Measurements from ENCODE around the gene SIPA1L2.

DNA sequence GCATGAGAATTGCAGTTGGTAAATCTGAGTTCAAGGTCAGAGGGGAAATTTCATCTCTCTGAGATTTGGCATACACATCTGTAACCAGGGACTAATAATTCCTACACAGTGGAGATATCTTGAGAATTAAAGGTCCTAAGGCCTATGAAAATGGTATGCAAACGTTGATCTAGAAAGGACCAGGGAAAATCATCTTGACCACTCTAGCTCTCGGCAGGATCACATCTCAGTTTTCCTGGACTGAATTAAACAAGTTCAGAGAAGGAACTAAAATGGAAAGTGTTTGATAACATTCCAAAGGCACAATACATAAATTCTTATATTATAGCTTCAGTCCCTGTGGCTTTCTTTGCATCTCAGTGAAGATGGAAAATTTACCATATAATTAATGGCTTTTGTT lies 28.5 kb upstream of the SIPA1L2 start:
- TF ChIP-seq RAD21 (IDR thresholded peaks at IDR 0.05; ENCODE audit: low read depth) (no peak), POLR2AphosphoS5 (IDR thresholded peaks at IDR 0.05; ENCODE audit: low read depth, low read length) (no peak)
- TF ChIP-seq, protein P1, sequence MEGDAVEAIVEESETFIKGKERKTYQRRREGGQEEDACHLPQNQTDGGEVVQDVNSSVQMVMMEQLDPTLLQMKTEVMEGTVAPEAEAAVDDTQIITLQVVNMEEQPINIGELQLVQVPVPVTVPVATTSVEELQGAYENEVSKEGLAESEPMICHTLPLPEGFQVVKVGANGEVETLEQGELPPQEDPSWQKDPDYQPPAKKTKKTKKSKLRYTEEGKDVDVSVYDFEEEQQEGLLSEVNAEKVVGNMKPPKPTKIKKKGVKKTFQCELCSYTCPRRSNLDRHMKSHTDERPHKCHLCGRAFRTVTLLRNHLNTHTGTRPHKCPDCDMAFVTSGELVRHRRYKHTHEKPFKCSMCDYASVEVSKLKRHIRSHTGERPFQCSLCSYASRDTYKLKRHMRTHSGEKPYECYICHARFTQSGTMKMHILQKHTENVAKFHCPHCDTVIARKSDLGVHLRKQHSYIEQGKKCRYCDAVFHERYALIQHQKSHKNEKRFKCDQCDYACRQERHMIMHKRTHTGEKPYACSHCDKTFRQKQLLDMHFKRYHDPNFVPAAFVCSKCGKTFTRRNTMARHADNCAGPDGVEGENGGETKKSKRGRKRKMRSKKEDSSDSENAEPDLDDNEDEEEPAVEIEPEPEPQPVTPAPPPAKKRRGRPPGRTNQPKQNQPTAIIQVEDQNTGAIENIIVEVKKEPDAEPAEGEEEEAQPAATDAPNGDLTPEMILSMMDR (IDR thresholded peaks at IDR 0.05 in 2 of 3, conservative IDR thresholded peaks at IDR 0.05 in 1 of 3; ENCODE audit: borderline replicate concordance in 1 of 3, insufficient read depth in 1 of 3, low read depth in 2 of 3, low read length in 2 of 3): no peak

All from HCT116 (cell line).